PC-9 (cell line): ENCODE data around the gene PHF11. TPM values are rescaled to one million over a fixed set of nuclear protein-coding genes. Genes with fewer than 3 reads are reported as not detected.

ENCODE experiments used
- BruUV-seq: library from RNA; stranded (reverse); fragments of 400-500 nt; replicated peaks from 2 replicates; lab custom pipeline; 2021; lab: Mats Ljungman, UMichigan
- CTCF ChIA-PET: fragments of 300-600 bp; sonication (Branson Sonifier 250); formaldehyde crosslinking; loops from one replicate; lab custom pipeline; 2022; ENCODE audit warnings: antibody characterized with exemption; lab: Charles Lee
- POLR2A ChIA-PET: fragments of 300-600 bp; sonication (Branson Sonifier 250); formaldehyde crosslinking; loops from one replicate; lab custom pipeline; 2022; ENCODE audit warnings: antibody characterized with exemption; ENCODE audit not compliant: unreplicated experiment; lab: Charles Lee
- DNase-seq, 2 experiments: peaks; one replicate each; pipeline versions ENCODE4 v3.0.0 to v3.0.0-alpha.2; 2015 to 2022; ENCODE audit warnings: mixed read lengths in 1 of 2
- H2AFZ ChIP-seq: fragments of 200-600 bp; sonication (generic); 2 replicates; pipeline ENCODE4 v1.8.1; 2017; ENCODE audit warnings: antibody characterized with exemption
- H3F3A ChIP-seq: fragments of 200-600 bp; sonication (generic); 2 replicates; pipeline ENCODE4 v1.8.1; 2017; ENCODE audit warnings: antibody characterized with exemption, mild to moderate bottlenecking, low read depth; ENCODE audit not compliant: insufficient read depth
- H3K27ac ChIP-seq: fragments of 200-600 bp; sonication (generic); 2 replicates; pipeline ENCODE4 v1.6.1; 2016; ENCODE audit warnings: mixed run types
- H3K27me3 ChIP-seq: fragments of 200-600 bp; sonication (generic); 2 replicates; pipeline ENCODE4 v1.6.1; 2016; ENCODE audit warnings: low read depth, mixed run types; ENCODE audit not compliant: insufficient read depth
- H3K36me3 ChIP-seq: fragments of 200-600 bp; sonication (generic); 2 replicates; pipeline ENCODE4 v1.6.1; 2016; ENCODE audit warnings: low read depth, mixed run types
- H3K4me1 ChIP-seq: fragments of 200-600 bp; sonication (generic); replicated peaks from 2 replicates; pipeline ENCODE4 v1.6.1; 2016; ENCODE audit warnings: mixed run types; ENCODE audit not compliant: insufficient read depth
- H3K4me2 ChIP-seq: fragments of 200-600 bp; sonication (generic); 2 replicates; pipeline ENCODE4 v1.6.1; 2017; ENCODE audit warnings: mixed run types
- H3K4me3 ChIP-seq: fragments of 200-600 bp; sonication (generic); 2 replicates; pipeline ENCODE4 v1.6.1; 2016; ENCODE audit warnings: mixed run types
- H3K79me2 ChIP-seq: fragments of 200-600 bp; sonication (generic); 2 replicates; pipeline ENCODE4 v1.6.1; 2017; ENCODE audit warnings: low read depth, mixed run types
- H3K9me2 ChIP-seq: fragments of 200-600 bp; sonication (generic); 2 replicates; pipeline ENCODE4 v1.8.1; 2017; ENCODE audit warnings: mild to moderate bottlenecking; ENCODE audit not compliant: insufficient read depth
- H3K9me3 ChIP-seq: fragments of 200-600 bp; sonication (generic); 2 replicates; pipeline ENCODE4 v1.8.1; 2016; ENCODE audit warnings: low read depth; ENCODE audit not compliant: insufficient read depth
- H4K20me1 ChIP-seq: fragments of 200-600 bp; sonication (generic); 2 replicates; pipeline ENCODE4 v1.8.1; 2017; ENCODE audit not compliant: insufficient read depth
- EZH2 ChIP-seq: fragments of 200-600 bp; sonication (generic); IDR thresholded peaks from 2 replicates; pipeline ENCODE4 v1.8.0; 2017; ENCODE audit warnings: antibody characterized with exemption, low read depth
- intact Hi-C: fragments of 100-400 bp; cut with micrococcal nuclease; formaldehyde crosslinking; loops from one replicate; pipeline ENCODE4 v1.10.0; 2022; ENCODE audit not compliant: unreplicated experiment
- total RNA-seq: library from RNA; stranded (reverse); gene quantifications from 2 replicates; pipeline ENCODE4 v1.2.3, GENCODE V29; 2021
- TF ChIP-seq, protein P1 (sequence below): fragments of 200-600 bp; sonication (generic); conservative IDR thresholded peaks from 2 replicates; pipeline ENCODE4 v1.6.1; 2017; ENCODE audit warnings: mixed run types, antibody characterized with exemption, mild to moderate bottlenecking, moderate library complexity

Gene PHF11
- total RNA-seq, 1 experiment from 2014 or later = 25.2 TPM

DNA sequence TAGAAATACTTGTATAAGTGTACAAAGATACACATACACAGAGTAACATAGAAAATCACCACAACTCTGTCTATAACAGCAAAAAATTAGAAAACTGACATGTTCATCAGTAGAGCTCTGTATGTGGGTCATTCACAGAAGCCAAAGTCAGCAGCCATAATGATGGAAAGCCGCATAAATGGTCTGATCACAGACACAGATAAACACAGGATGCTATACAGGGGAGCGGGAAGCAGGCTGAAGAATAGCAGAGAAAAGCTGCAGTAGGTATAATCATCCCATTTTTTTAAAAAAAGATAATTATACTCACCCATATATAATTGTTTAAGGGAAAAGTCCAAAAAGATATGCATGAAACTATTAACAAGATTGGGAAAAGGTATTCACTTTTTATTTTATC, 58.1 kb downstream of the PHF11 start:
- Histone ChIP-seq H3K27me3 (no peaks in the 10 kb centered on the region), H3K36me3 (no peaks in the 10 kb centered on the region), H2AFZ (no peak overlapping the region), H3K4me2 (no peak overlapping the region), H3K4me3 (no peak overlapping the region), H3K9me2 (no peaks in the 10 kb centered on the region), H3F3A (no peaks in the 10 kb centered on the region), H3K9me3 (no peaks in the 10 kb centered on the region), H4K20me1 (no peaks in the 10 kb centered on the region), H3K27ac (no peak overlapping the region), H3K79me2 (no peaks in the 10 kb centered on the region), H3K4me1 (no peaks in the 10 kb centered on the region)
- DNase-seq = no peak
- TF ChIP-seq, protein P1, sequence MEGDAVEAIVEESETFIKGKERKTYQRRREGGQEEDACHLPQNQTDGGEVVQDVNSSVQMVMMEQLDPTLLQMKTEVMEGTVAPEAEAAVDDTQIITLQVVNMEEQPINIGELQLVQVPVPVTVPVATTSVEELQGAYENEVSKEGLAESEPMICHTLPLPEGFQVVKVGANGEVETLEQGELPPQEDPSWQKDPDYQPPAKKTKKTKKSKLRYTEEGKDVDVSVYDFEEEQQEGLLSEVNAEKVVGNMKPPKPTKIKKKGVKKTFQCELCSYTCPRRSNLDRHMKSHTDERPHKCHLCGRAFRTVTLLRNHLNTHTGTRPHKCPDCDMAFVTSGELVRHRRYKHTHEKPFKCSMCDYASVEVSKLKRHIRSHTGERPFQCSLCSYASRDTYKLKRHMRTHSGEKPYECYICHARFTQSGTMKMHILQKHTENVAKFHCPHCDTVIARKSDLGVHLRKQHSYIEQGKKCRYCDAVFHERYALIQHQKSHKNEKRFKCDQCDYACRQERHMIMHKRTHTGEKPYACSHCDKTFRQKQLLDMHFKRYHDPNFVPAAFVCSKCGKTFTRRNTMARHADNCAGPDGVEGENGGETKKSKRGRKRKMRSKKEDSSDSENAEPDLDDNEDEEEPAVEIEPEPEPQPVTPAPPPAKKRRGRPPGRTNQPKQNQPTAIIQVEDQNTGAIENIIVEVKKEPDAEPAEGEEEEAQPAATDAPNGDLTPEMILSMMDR = no peak
- TF ChIP-seq EZH2 = no peak
- ChIA-PET POLR2A (no interaction called here), CTCF (no interaction called here)
- no TSS peak for BruUV-seq
- intact Hi-C loops = no loop called here

DNA sequence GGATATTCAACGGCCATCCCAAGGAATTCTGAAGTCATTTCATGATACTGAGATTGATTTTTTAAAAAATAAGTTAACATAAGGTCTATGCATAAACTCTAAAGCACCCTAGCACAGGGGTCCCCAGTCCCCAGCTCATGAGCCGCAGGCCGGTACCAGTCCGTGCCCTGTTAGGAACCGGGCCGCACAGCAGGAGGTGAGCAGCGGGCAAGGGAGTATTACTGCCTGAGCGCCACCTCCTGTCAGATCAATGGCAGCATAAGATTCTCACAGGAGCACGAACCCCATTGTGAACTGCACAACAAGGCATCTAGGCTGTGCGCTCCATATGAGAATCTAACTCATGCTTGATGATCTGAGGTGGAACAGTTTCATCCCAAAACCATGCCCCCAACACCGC, 58.6 kb downstream of the PHF11 start:
- no peaks in the 10 kb centered on the region for H3K4me1 ChIP-seq
- TF ChIP-seq, protein P1 = no peak
- no peak for TF ChIP-seq EZH2
- no TSS peak for BruUV-seq
- H2AFZ ChIP-seq = no peak overlapping the region
- H3F3A ChIP-seq = no peaks in the 10 kb centered on the region
- H3K4me2 ChIP-seq = no peak overlapping the region
- no peaks in the 10 kb centered on the region for H4K20me1 ChIP-seq
- no peaks in the 10 kb centered on the region for H3K9me2 ChIP-seq
- no peaks in the 10 kb centered on the region for H3K36me3 ChIP-seq
- no peak for DNase-seq
- no peaks in the 10 kb centered on the region for H3K27me3 ChIP-seq
- H3K4me3 ChIP-seq = no peak overlapping the region
- intact Hi-C loops = no loop called here
- ChIA-PET POLR2A (no interaction called here), CTCF (no interaction called here)
- H3K27ac ChIP-seq = no peak overlapping the region
- H3K9me3 ChIP-seq = no peaks in the 10 kb centered on the region
- H3K79me2 ChIP-seq = no peaks in the 10 kb centered on the region

DNA sequence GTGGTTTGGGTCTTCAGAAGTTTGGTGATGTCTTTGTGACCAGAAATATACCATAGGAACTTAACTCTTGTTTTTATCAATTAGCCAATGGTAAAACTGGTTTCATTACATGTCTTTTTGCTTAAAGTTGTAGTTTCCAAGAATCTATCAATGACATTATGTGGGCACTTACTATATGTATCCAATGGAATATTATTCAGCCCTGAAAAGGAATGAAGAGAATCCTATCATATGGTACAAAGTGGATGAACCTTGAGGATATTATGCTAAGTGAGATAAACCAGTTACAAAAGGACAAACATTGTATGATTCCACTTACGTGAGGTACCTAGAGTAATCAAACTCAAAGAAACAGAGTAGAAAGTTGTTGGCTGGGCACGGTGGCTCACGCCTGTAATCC, 63.3 kb downstream of the PHF11 start:
- Histone ChIP-seq H4K20me1 (no peaks in the 10 kb centered on the region), H3K4me1 (no peaks in the 10 kb centered on the region), H2AFZ (no peak overlapping the region), H3K9me3 (no peaks in the 10 kb centered on the region), H3K79me2 (no peaks in the 10 kb centered on the region), H3F3A (no peaks in the 10 kb centered on the region), H3K9me2 (no peaks in the 10 kb centered on the region), H3K4me2 (no peak overlapping the region), H3K36me3 (no peaks in the 10 kb centered on the region), H3K27ac (no peak overlapping the region), H3K4me3 (no peak overlapping the region), H3K27me3 (no peaks in the 10 kb centered on the region)
- CTCF ChIA-PET = interaction anchor here (0.6 kb wide), 1 partner anchor 235 kb away, joined by 3 read pairs; no protein-coding TSS in a partner anchor
- no peak for DNase-seq
- intact Hi-C loops = no loop called here
- TF ChIP-seq, protein P1 = no peak
- TF ChIP-seq EZH2 = no peak
- POLR2A ChIA-PET = no interaction called here
- BruUV-seq = no TSS peak
